Activated naive CD4-positive, alpha-beta T cell treated with anti-CD3 and anti-CD28 coated beads, Interleukin-2, amount 50 U/mL, for 24 hours (primary cell): ENCODE results near the gene COL4A1.

Source experiments
- H3K27ac Mint-ChIP-seq: one replicate; pipeline ENCODE4 v1.8.0; 2021; ENCODE audit warnings: mild to moderate bottlenecking, mixed read lengths
- H3K27me3 Mint-ChIP-seq: one replicate; pipeline ENCODE4 v1.8.0; 2021; ENCODE audit warnings: mixed read lengths
- H3K36me3 Mint-ChIP-seq: one replicate; pipeline ENCODE4 v1.8.0; 2021; ENCODE audit warnings: mixed read lengths
- H3K4me1 Mint-ChIP-seq: one replicate; pipeline ENCODE4 v1.8.0; 2021; ENCODE audit warnings: mixed read lengths
- H3K4me3 Mint-ChIP-seq: one replicate; pipeline ENCODE4 v1.8.0; 2021; ENCODE audit warnings: mild to moderate bottlenecking, mixed read lengths
- H3K9me3 Mint-ChIP-seq: one replicate; pipeline ENCODE4 v1.8.0; 2021; ENCODE audit warnings: mixed read lengths

Gene COL4A1

DNA sequence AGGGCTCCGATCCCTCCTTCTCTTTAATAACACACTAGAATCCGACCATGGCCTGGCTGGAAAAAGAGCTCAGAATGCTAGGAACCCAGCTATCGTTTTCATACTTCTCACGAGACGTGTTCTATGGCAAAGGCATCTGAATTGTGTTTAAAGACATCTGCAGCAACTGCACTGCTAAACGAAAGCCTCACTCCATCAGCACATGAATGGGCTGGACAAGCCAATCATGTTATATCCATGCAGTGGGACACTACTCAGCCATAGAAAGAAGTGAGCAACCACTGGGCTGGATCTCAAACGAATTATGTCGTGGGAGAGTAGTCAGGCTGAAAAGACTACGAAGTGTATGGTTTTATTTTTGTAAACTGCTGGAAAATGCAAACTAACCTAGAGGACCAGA, 136.1 kb downstream of the COL4A1 start:
- peaks cover 4% of the 10 kb centered on the region for H3K27me3 Mint-ChIP-seq
- H3K36me3 Mint-ChIP-seq = no peaks in the 10 kb centered on the region
- no peak overlapping the region for H3K27ac Mint-ChIP-seq
- no peak overlapping the region for H3K4me3 Mint-ChIP-seq
- peaks cover 5% of the 10 kb centered on the region for H3K9me3 Mint-ChIP-seq
- H3K4me1 Mint-ChIP-seq = no peaks in the 10 kb centered on the region

DNA sequence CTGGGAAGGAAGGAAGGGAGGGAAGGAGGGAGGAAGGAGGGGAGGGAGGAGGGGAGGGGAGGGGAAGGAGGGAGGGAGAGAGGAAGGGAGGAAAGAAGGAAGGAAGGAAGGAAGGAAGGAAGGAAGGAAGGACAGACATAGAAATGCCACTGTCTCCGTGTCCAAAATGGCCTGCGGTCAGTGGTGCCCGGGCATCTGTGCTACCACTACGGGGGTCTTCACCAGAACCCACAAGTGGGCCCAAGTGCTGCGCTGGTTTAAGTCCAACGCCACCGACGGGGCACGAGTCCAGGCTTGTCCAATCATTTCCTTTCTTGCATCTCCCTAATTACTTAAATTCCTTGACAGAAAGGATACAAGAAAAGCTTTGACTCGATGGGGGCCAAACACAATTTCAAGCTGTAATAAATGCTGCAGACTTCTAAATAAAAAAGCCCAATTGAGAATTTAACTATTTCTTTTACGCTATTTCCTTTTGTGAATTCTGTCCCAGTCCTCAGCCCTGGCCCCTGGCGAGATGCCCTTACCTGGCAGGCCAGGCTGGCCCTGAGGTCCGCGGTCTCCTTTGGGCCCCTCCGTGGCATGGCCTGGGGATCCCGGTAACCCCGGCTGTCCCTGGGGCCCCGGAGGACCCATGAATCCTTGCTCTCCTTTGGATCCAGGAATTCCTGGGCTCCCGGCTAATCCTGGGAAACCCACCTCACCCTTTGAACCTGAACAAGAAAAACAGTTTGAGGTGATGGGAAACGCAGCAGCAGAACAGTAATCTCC, 136.8 kb downstream of the COL4A1 start:
- peaks cover 5% of the 10 kb centered on the region for H3K9me3 Mint-ChIP-seq
- no peak overlapping the region for H3K4me3 Mint-ChIP-seq
- H3K27me3 Mint-ChIP-seq = peaks cover 4% of the 10 kb centered on the region
- H3K27ac Mint-ChIP-seq = no peak overlapping the region
- H3K4me1 Mint-ChIP-seq = no peaks in the 10 kb centered on the region
- H3K36me3 Mint-ChIP-seq = no peaks in the 10 kb centered on the region

DNA sequence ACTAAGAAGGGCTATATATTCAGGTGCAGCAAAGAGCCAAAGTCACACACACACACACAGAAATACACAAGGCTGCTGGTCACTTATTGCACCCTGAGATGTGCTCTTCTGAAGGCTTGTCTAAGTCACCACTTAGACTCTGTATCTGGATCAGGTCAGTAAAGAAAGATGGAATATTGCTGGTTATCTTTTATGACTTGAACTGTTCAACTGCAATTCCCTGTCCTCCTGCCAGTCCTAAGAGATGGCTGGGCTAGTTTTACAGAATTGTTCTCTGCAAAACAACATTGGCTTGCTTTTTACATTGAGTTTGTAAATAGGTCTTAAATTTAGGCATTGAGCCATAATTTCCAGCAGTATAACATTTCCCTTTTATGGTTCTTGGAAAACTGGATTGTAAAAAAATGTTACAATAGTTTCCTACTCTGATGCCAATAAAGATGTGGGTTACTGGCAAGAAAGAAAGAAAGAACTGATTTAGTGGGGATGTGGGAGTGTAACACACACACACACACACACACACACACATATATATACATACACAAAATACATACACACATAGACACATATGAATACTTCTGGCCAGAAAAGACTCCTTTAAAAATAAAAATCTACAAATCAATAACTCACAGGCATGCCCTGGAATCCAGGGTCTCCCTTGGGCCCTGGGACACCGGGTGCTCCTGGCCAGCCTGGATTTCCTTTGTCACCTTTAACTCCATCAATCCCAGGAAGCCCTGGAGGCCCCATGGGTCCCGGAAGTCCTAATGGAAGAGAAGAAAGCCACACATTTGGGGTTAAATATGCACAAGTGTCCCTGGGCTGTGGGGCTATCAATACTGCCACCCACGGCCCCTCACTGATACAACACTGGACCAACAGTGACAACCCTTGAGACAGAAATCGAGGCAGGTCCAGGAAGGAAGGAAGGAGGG, 137.7 kb downstream of the COL4A1 start:
- Mint-ChIP-seq H3K4me1 (no peaks in the 10 kb centered on the region), H3K36me3 (no peaks in the 10 kb centered on the region), H3K4me3 (no peak overlapping the region), H3K27ac (no peak overlapping the region), H3K27me3 (peaks cover 3% of the 10 kb centered on the region), H3K9me3 (no peaks in the 10 kb centered on the region)

DNA sequence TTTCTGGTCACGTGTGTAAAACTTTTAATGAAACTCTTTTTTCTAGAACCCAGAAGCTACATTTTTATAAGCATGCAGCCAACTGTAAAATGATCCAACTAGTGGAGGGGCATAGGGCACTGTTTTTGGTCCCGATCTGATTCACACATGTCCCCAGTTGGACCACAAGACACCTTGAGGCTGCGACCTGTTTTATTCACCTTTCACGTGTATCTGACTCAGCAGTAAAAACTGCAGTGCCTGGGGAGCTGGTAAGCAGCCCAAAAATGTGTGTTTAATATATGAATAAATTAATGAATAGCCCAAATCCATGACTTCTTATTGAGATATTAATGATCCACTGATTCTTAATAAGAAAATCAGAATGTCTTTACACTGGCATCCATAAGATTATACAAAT, 140.4 kb downstream of the COL4A1 start:
- H3K4me3 Mint-ChIP-seq = no peak overlapping the region
- no peaks in the 10 kb centered on the region for H3K9me3 Mint-ChIP-seq
- no peak overlapping the region for H3K27ac Mint-ChIP-seq
- peaks cover 4% of the 10 kb centered on the region for H3K27me3 Mint-ChIP-seq
- H3K4me1 Mint-ChIP-seq = no peaks in the 10 kb centered on the region
- no peaks in the 10 kb centered on the region for H3K36me3 Mint-ChIP-seq

DNA sequence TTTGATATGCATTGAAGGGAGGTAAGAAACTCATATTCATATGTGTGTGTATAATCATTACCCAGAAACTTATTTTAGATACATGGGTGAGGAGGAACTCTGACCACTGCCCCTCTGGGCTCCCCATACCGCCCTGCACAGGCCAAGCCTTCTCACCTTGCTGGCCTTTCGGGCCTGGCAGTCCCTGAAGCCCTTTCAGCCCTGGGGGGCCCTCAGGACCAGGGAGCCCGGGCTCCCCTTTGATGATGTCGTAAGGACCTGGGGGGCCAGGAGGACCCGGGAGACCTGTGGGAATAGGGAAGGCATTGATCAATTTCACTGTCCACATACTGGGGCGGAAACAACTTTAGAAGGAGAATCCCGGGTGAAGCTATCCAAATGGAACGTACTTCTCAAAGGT, 142.3 kb downstream of the COL4A1 start:
- H3K27me3 Mint-ChIP-seq = peaks cover 5% of the 10 kb centered on the region
- no peak overlapping the region for H3K27ac Mint-ChIP-seq
- H3K4me1 Mint-ChIP-seq = no peaks in the 10 kb centered on the region
- H3K4me3 Mint-ChIP-seq = no peak overlapping the region
- no peaks in the 10 kb centered on the region for H3K9me3 Mint-ChIP-seq
- H3K36me3 Mint-ChIP-seq = no peaks in the 10 kb centered on the region

DNA sequence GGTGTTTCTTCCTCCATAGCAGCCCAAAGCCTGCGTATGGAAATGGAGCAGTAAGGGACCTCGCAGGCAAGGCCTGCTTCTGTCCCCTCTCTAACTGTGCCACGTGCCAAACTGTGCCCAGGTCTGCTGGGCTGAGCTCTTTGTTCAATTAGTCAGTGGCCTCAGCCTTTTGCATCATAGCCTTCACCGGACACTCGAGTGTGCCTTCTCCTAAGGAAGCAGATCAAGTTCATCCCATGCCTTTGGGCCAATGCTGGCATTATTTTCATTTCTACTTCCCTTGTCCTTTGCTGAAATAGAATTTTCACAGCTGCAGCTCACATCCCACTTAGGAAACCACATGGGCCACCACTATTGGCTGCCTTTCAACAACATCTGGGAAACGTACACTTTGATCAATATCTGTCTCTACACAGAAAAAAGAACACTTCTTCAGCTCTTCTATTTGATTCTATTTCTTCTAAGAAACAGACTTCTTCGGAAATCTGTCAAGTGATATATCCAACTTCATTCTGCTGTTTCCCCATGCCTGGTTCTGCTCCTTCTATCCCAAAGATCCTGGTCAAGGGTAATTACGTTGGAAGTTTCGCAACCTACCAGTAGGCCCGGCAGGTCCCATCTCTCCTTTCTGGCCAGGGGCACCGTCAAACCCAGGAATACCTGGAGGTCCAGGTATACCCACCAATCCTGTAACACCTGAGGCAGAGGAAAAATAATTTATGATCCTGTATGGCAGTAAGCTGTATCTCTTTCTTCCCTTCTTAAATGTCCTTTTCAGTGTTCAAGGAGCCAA, 143.9 kb downstream of the COL4A1 start:
- Mint-ChIP-seq H3K4me1 (no peaks in the 10 kb centered on the region), H3K4me3 (no peak overlapping the region), H3K36me3 (no peaks in the 10 kb centered on the region), H3K27ac (no peak overlapping the region), H3K27me3 (peaks cover 6% of the 10 kb centered on the region), H3K9me3 (no peaks in the 10 kb centered on the region)

DNA sequence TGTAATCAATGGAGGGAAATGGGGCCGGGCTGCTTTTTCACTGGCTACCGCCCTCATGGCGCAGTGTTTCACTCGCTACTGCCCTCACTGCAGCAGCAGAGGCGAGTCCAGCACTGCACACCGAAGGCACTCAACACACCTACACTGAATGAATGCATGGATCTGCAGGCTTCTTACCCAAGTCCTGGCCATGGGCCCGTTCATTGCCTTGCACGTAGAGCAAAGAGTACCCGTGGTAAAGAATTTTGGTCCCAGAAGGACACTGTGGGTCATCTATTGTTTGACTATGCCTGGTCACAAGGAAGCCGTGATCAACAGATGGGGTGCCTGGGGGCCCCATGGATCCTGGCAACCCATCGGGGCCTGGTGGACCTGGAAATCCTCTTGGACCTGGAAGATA, 144.9 kb downstream of the COL4A1 start:
- H3K27me3 Mint-ChIP-seq = peaks cover 3% of the 10 kb centered on the region
- H3K36me3 Mint-ChIP-seq = no peaks in the 10 kb centered on the region
- no peaks in the 10 kb centered on the region for H3K4me1 Mint-ChIP-seq
- no peak overlapping the region for H3K27ac Mint-ChIP-seq
- no peak overlapping the region for H3K4me3 Mint-ChIP-seq
- no peaks in the 10 kb centered on the region for H3K9me3 Mint-ChIP-seq

DNA sequence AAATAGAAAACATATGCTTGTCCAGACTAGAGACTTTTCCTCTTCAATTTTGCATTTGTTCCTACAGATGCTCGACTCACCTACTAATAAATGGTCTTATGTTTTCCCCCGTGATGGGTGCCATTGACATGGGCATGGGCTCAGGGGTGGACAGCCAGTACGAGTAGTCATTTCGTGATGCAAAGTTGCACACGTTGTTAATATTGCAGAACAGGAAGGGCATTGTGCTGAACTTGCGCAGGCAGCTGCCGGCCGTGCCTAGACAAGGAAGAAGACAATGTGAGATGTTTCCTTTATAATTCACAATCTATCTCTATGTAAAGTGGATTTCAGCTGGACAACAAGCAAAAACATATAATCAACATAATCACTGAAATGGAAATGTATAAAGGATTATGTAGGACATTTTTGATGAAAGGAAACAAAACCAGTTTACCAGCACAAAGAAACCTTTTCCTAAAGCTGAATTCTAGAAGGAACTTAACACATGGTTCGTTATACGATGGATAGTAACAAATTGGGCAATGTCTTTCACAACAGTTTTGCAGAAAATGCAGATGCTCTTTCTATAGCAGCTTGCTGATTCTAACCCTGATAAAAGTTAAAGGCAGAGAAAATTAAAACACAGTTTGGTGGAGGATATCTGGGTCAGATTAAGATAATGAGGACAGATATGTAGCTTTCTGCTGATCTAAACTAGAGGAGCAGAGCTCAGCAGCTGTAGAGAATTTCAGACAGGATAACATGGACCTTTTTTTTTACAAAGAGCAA, 145.7 kb downstream of the COL4A1 start:
- Mint-ChIP-seq H3K9me3 (no peaks in the 10 kb centered on the region), H3K4me3 (no peak overlapping the region), H3K27me3 (peaks cover 3% of the 10 kb centered on the region), H3K27ac (no peak overlapping the region), H3K36me3 (no peaks in the 10 kb centered on the region), H3K4me1 (no peaks in the 10 kb centered on the region)

DNA sequence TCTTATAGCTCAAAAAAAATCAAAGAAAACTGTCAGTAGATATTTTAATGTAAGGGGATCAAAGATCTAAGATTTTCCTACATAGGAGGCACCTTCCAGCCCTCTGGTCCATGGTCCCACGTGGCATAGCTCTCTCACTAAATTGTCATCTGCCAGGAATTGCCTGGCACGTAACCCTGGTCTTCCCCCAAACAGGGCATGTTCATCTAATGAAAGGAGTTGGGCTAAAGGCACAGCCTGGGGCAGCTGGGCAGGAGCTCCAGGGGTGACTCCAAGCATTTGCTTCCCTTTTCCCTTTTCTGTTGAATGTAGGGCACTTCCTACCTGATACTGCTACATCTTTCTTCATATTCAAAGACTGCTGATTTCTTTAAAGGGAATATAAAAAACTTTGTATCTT, 148.7 kb downstream of the COL4A1 start:
- Mint-ChIP-seq H3K36me3 (no peaks in the 10 kb centered on the region), H3K27me3 (peaks cover 1% of the 10 kb centered on the region), H3K4me3 (no peak overlapping the region), H3K27ac (no peak overlapping the region), H3K9me3 (no peaks in the 10 kb centered on the region), H3K4me1 (no peaks in the 10 kb centered on the region)

DNA sequence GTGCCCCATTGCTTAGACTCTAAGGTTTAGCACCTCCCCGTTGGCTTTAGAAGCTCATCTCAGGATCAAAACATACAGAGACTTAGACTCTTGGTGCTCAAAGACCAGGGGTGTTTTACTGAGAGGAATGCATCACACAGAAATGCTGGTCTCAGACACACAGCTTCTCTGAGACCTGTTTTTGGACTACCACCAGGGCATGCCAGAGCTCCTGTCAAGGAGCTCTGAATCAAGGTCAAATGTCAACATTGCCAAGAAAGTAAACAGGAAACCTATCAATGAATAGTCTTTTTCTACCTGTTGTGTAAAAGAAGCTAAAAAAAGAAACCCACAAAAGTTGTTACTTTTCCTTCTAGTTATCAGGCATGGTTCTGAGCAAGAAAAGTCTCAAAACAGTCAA, 149.2 kb downstream of the COL4A1 start:
- H3K4me1 Mint-ChIP-seq = no peaks in the 10 kb centered on the region
- no peak overlapping the region for H3K4me3 Mint-ChIP-seq
- no peaks in the 10 kb centered on the region for H3K9me3 Mint-ChIP-seq
- H3K36me3 Mint-ChIP-seq = no peaks in the 10 kb centered on the region
- peaks cover 1% of the 10 kb centered on the region for H3K27me3 Mint-ChIP-seq
- no peak overlapping the region for H3K27ac Mint-ChIP-seq

DNA sequence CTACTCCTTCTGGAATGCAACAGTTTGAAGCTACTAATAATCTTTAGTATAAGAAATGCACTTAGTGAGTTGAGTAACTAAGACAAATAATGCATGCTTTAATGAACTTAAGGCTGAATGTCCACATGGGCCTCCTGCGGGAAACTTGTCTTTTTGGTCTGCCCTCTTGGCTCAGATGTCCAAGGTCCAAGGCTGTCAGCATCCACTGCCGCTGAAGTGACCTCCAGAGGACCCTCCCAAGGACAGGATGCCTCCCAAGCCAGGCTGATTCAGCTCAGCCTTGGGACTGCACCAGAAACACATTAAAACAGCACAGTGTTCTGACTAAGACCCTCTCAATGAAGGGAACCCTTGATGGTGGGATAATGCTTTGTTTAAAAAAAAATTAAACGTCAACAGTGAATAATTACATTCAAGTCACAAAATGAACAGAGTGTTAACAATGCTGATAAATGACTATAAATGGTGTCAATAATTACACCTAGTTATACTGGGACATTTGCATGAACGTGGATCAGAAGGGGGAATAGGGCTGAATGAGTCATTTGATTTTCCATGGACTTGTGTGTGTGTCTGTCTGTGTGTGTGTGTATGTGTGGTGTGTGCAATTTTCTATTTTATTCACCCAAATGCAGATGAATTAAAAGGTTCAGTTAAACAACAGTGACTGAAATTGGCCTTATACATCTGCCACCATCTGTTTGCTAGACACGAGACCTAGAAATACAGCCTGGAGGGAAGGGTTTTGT, 150.5 kb downstream of the COL4A1 start:
- peaks cover 1% of the 10 kb centered on the region for H3K27me3 Mint-ChIP-seq
- no peaks in the 10 kb centered on the region for H3K9me3 Mint-ChIP-seq
- H3K4me3 Mint-ChIP-seq = no peak overlapping the region
- H3K4me1 Mint-ChIP-seq = no peaks in the 10 kb centered on the region
- H3K36me3 Mint-ChIP-seq = no peaks in the 10 kb centered on the region
- no peak overlapping the region for H3K27ac Mint-ChIP-seq

DNA sequence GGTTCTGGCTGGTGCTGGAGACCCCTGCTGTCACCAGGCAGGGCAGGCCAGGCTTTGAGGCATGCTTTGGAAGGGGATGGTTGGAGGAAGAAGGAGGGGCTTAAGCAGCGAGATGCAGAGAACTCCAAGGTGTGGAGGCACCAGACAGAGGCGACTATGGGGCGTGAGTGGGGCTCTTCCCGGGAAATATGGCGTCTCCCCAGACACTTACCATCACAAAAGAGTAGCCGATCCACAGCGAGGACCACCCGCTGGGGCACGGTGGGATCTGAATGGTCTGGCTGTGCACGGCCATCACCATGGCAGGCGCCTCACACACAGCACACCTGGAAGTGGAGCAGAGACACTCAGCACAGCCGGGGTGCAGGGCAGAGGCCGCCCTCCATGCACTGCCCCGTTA, 151.9 kb downstream of the COL4A1 start:
- Mint-ChIP-seq H3K27ac (no peak overlapping the region), H3K4me1 (no peaks in the 10 kb centered on the region), H3K27me3 (peaks cover 1% of the 10 kb centered on the region), H3K9me3 (no peaks in the 10 kb centered on the region), H3K4me3 (no peak overlapping the region), H3K36me3 (no peaks in the 10 kb centered on the region)

DNA sequence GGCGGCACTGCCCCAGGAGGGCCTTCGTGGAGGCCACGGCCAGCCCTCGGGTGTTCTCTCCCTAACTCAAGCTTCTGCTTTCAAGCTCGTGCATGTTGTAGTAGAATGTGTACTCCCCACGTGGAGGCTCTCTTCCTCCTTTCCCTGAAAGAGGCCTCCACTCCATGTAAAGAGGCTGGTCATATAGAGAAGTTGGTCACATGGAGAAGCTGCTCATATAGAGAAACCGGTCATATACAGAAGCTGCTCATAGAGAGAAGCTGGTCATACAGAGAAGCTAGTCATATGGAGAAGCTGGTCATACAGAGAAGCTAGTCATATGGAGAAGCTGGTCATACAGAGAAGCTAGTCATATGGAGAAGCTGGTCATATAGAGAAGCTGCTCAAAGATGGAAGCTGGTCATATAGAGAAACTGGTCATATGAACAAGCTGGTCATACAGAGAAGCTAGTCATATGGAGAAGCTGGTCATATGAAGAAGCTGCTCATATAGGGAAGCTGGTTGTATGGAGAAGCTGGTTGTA, 152.5 kb downstream of the COL4A1 start:
- Mint-ChIP-seq H3K36me3 (no peaks in the 10 kb centered on the region), H3K4me3 (no peak overlapping the region), H3K27ac (no peak overlapping the region), H3K4me1 (no peaks in the 10 kb centered on the region), H3K9me3 (no peaks in the 10 kb centered on the region), H3K27me3 (no peaks in the 10 kb centered on the region)

DNA sequence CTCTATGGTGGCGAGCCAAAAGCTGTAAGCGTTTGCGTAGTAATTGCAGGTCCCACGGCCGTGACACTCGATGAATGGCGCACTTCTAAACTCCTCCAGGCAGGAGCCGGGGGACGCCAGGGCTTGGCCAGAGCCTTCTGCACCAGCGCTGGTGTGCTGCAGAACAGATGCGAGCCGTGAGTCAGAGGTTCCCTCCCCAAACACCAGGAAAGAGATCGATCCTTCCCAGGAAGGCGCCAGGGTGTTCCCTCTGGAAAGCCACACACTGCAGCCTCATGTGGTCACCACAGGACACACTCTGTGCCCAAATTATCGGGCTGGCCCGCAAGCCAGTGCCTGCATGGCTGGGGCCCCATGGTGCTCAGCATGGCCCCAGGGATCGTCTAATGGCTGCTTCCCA, 154.6 kb downstream of the COL4A1 start:
- Mint-ChIP-seq H3K27ac (no peak overlapping the region), H3K36me3 (no peaks in the 10 kb centered on the region), H3K4me1 (no peaks in the 10 kb centered on the region), H3K9me3 (no peaks in the 10 kb centered on the region), H3K4me3 (no peak overlapping the region), H3K27me3 (no peaks in the 10 kb centered on the region)
